ENCODE results near the gene PNPLA5.
"Not testable (repeated sequence)": the region's sequence is repeated elsewhere in the genome, so short reads cannot be mapped to it uniquely, and the experiment has no call there.

Gene PNPLA5

GRCh38 chr22:43881091-43882061, 10.4 kb downstream of the PNPLA5 start:
- no peak for DNase-seq (ENCODE audit: low read depth in 2 of 2)

- no peak for DNase-seq (ENCODE audit: low read depth in 2 of 2)
Measured at GRCh38 chr22:43880541-43880991, 11.2 kb downstream of the PNPLA5 start.

- no peak for DNase-seq (ENCODE audit: low read depth in 2 of 2)
Measured at GRCh38 chr22:43879901-43880540, 11.8 kb downstream of the PNPLA5 start.

GRCh38 chr22:43878831-43879550, 12.8 kb downstream of the PNPLA5 start:
- DNase-seq (ENCODE audit: low read depth in 2 of 2) = no peak

GRCh38 chr22:43878079-43878795, 13.6 kb downstream of the PNPLA5 start:
- DNase-seq (ENCODE audit: low read depth in 2 of 2) = no peak

GRCh38 chr22:43876866-43877509, 14.8 kb downstream of the PNPLA5 start:
- no peak for DNase-seq (ENCODE audit: low read depth in 2 of 2)

GRCh38 chr22:43869799-43870198, 22.0 kb downstream of the PNPLA5 start:
- no peak for DNase-seq (ENCODE audit: low read depth in 2 of 2)

GRCh38 chr22:43869001-43869400, 22.8 kb downstream of the PNPLA5 start:
- not testable (repeated sequence) for DNase-seq (ENCODE audit: low read depth in 2 of 2)

GRCh38 chr22:43867839-43868635, 23.8 kb downstream of the PNPLA5 start:
- no peak for DNase-seq (ENCODE audit: low read depth in 2 of 2)

GRCh38 chr22:43862882-43863202, 29.0 kb downstream of the PNPLA5 start:
- DNase-seq (ENCODE audit: low read depth in 2 of 2) = no peak

- DNase-seq (ENCODE audit: low read depth in 2 of 2) = no peak
Measured at GRCh38 chr22:43862074-43862881, 29.5 kb downstream of the PNPLA5 start, which contains the start of gene SULT4A1. Gene SULT4A1 (minus strand): TSS chr22:43862513. CDS start chr22:43862382, 131 bp downstream.

GRCh38 chr22:43861529-43861928, 30.3 kb downstream of the PNPLA5 start:
- no peak for DNase-seq (ENCODE audit: low read depth in 2 of 2)

GRCh38 chr22:43860831-43861230, 31.0 kb downstream of the PNPLA5 start:
- DNase-seq (ENCODE audit: low read depth in 2 of 2) = no peak

GRCh38 chr22:43860126-43860525, 31.7 kb downstream of the PNPLA5 start:
- DNase-seq (ENCODE audit: low read depth in 2 of 2) = no peak

- no peak for DNase-seq (ENCODE audit: low read depth in 2 of 2)
Measured at GRCh38 chr22:43859621-43860020, 32.2 kb downstream of the PNPLA5 start.

- no peak for DNase-seq (ENCODE audit: low read depth in 2 of 2)
Measured at GRCh38 chr22:43859176-43859575, 32.6 kb downstream of the PNPLA5 start.

- no peak for DNase-seq (ENCODE audit: low read depth in 2 of 2)
Measured at GRCh38 chr22:43858156-43858895, 33.5 kb downstream of the PNPLA5 start.

GRCh38 chr22:43857367-43857766, 34.4 kb downstream of the PNPLA5 start:
- DNase-seq (ENCODE audit: low read depth in 2 of 2) = no peak

- DNase-seq (ENCODE audit: low read depth in 2 of 2) = no peak
Measured at GRCh38 chr22:43855431-43855830, 36.4 kb downstream of the PNPLA5 start.

Data from stimulated activated CD8-positive, alpha-beta memory T cell treated with anti-CD3 and anti-CD28 coated beads, Interleukin-2, amount 100 ng/mL, for 1 hour (primary cell).